GM10847 (cell line): ENCODE measurements around the gene INTS7.

ENCODE experiments used
- POLR2A ChIP-seq: IDR thresholded peaks from 2 replicates; pipeline ENCODE4 v1.6.1; 2011; ENCODE audit not compliant: insufficient read length; ENCODE audit errors: extremely low read depth

INTS7 gene

DNA sequence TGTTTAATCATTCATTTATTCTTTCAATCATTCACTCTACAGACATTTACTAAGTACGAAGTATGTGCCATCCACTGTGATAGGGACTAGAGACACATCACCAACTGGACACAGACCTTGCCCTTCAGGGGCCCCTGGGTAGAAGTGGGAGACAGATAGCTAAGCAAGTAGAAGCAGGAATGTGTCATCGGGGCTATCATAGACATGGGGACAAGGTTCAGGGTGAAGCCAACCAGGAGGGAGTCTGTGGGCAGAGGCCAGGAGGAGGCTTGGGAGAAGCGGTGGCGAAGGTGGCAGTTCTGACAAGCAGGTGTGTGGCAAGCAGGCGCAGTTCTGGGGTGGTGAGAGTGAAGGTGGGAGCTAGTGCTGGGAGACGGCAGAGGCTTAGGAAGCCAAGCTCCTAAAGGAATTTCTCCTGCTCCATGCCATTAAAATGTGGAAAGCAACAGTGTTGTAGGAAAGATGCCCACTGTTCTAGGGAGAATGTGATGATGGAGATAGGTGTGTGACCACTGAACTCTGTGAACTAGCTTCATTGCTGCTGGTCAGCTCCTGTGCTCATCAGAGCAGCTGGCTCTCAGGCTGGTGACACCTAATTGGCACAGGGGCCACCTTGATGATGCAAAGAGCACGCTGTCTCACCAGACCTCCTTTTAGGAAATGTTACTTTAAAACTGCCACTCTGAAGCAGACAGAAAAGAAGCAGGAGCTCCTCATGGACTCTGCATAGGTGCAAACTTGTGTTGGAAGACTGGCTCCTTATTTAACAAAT is 125.1 kb downstream of the INTS7 start:
- no peak for TF ChIP-seq POLR2A

DNA sequence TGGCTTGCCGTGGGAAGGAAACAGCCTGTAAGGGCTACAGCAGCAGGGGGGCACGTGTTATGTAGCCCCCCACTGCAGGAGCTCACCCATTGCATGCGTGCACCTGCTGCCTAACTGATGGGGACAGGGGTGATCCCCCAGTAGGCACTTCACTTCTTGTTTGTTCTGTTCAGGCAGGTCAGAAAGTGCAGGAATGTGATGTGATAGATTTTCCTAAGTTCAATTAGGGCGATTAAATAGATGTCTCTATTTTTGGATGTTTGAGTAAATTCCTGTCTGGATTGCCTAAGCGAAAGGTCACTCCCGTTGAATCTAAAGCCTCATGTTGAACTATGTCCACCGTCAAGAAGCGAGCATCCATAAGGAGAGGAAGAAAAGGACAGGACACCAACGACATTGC is 126.0 kb downstream of the INTS7 start:
- TF ChIP-seq POLR2A: no peak

DNA sequence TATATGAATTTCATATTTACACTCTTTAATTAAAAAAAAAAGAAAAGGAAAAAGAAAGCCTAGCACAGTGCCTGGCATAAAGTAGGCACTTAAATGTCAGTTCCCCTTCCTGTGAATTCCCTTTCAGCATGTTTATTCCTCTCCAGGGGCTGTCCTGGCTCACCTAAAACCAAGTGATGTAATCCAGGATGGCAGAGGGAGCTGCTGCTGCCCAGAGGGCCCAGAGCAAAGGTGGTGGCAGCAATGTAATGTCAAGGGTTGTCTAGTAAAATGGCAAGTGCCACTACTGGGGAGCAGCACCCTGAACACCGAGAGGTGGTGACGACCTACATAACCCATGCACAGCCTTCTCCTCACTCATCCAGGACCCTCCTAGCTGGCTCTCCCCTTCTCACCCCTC is 126.4 kb downstream of the INTS7 start:
- TF ChIP-seq POLR2A: no peak

DNA sequence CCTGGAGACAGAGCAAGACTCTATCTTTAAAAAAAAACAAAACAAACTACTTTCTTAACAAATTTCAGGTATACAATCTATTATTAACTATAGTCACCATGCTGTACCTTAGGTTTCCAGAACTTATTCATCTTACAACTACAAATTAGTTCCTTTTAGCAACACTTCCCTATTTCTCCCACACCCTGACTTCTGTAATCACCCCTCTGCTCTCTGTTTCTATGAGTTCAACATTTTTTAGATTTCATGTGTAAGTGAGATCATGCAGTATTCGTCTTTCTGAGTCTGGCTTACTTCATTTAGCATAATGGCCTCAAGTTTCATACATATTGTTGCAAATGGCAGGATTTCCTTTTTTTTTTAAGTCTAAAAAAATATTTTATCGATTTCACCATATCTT is 126.9 kb downstream of the INTS7 start:
- no peak for TF ChIP-seq POLR2A

DNA sequence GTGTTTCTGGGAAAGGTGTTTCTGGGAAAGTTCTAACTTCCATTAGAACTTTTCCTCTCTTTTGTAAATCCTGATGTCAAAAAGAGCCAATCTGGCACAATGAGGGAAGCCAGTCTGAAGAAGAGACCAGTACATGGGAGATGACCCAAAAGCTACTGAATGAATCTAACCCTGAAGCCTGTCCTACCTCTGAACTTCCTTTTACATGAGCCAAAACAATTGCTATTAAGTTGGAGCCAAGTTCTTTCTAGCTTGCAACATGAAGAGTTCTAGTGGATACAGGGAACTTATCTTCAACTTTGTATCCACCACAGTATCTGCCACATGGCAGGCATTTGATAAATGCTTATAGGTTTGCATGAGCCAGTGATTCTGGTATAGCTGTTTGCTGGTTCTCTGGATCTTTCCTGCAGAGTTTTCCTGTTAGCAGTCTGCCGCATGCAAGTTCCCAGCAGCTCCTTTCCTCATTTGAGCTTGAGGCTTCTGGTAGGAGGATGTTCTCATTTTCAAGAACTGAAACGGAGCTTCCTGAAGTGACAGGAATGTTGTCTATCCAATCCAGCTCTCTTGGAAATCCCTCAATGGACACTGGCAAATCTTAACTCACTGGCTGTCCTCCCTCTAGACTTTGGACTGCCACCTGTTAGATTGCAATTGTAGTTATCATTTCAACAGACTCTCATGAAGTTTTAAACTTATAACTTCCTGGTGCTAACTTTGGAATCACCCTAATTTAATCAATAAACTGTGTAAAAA is 131.7 kb downstream of the INTS7 start:
- no peak for TF ChIP-seq POLR2A

DNA sequence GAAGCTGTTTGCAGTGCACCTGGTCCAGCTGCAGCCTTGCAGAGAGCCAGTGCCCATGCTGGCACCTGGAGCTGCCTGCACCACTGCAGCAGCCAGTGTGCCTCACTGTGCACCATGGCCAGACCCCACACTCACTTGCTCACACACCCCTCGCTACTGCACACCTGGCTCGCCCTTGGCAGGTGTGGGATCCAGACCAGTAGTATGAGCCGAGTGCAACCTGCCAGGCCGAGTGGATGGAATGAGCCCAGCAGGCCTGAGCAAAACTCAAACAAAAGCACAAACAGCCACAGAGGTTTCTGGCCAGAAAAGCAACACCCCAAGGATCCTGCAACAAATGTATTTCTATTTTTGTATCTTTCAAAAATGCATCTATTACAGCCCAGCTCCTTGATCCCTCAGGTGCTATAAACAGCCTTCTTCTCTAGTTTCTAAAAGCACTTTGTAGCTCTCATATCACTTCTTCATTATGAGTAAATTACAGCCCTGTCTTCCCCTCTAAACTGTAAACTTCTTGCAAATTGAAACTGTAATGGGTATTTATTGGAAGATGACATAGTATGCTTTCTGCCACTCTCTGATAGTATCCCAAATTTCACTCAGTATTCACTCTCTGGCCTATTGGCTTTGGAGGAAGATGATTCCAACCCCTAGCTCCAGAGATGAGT is 132.6 kb downstream of the INTS7 start:
- no peak for TF ChIP-seq POLR2A

- TF ChIP-seq POLR2A: no peak
Observed at GRCh38 chr1:211901945-211902344, 133.4 kb downstream of the INTS7 start.

GRCh38 chr1:211900441-211900840 is 134.9 kb downstream of the INTS7 start:
- TF ChIP-seq POLR2A: no peak

DNA sequence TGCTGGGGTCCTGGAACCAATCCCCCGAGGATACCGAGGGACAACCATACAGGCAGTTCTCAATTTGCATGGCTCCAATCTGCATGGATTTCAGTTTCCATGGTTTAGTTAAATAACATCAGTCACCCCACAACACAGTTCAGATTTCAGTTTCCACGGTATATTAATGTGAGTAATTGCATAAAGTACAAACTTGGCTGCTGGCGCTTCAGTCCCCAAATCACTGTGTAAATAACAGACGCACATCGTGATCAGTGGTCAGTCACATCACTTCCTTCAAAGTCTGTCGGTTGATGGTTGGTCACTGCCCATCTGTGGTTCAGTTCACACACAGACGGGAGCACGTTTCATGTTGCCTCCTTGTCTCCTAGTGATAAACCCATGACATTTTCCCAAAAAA is 138.4 kb downstream of the INTS7 start:
- no peak for TF ChIP-seq POLR2A

- TF ChIP-seq POLR2A: no peak
Observed at GRCh38 chr1:211895126-211895759, 140.1 kb downstream of the INTS7 start.

DNA sequence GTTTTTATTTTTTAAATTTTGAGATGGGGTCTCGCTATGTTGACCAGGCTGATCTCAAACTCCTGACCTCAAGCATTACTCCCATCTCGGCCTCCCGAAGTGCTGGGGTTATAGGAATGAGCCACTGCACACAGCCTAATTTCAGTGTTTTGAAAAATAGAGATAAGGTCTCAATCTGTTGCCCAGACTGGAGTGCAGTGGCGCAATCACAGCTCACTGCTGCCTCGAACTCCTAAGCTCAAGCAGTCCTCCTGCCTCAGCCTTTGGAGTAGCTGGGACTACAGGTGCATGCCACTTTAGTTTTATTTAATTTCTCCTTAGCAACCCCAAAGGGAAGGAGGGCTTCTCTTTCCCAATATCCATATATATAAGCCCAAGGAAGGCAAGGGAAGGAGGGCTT is 141.0 kb downstream of the INTS7 start:
- TF ChIP-seq POLR2A: no peak

DNA sequence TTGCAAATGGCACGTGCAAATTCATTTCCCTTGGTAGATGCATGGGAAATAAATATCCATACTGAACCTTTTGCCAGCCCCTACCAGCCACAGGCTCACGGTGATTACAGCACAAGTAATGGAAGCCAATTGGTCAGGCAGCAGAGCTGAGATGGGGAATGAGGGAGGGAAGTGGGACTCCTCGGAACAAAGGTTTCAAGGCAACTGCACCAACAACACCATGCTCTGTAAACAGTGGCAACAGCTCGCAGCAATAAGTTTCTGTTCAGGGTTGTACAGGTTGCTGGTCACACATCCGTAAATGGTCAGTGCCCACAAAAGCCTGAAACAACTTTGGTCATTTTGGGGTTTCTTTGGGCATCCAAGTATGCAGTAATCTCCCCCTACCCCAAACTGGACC is 142.1 kb downstream of the INTS7 start:
- no peak for TF ChIP-seq POLR2A

DNA sequence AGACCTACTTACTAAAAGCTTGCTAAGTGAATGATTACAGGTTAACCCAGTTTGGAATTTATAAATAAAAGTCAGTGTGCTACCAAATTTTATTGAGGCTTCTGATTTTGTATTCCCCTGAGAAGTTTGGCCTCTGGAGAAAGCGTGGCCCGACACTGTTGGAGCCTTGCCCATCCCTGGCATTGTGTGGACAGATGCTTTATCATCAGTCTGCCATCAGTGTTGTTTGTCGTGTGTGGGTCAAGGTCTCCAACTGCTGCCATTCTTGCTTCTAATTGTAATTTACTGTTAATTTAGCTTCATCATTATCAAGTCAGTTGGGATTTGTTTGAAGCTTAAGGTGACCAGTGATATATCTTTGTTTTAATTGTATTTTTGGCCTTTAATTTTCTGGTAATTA is 142.8 kb downstream of the INTS7 start:
- TF ChIP-seq POLR2A: no peak

DNA sequence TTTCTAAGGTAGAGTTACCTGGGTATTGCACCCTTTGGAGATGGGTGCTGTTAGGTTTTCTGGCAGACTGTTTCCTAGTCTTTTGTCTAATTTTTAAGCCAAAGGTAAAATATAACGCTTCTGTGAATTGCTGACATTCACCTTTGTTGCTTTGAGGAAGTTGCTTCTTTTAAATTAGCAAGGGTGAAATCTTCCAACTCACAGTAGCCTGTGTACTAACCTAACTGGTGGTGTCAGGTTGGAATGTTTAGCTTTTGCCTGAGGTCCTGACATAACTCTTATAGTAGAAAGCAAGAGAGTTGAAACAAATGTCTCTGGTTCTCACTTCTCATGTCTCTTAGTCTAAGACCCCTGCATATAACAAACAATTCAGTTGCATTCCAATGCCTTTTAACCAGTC is 143.6 kb downstream of the INTS7 start:
- no peak for TF ChIP-seq POLR2A
